ENCODE results near the gene TMEM179B.

DNA sequence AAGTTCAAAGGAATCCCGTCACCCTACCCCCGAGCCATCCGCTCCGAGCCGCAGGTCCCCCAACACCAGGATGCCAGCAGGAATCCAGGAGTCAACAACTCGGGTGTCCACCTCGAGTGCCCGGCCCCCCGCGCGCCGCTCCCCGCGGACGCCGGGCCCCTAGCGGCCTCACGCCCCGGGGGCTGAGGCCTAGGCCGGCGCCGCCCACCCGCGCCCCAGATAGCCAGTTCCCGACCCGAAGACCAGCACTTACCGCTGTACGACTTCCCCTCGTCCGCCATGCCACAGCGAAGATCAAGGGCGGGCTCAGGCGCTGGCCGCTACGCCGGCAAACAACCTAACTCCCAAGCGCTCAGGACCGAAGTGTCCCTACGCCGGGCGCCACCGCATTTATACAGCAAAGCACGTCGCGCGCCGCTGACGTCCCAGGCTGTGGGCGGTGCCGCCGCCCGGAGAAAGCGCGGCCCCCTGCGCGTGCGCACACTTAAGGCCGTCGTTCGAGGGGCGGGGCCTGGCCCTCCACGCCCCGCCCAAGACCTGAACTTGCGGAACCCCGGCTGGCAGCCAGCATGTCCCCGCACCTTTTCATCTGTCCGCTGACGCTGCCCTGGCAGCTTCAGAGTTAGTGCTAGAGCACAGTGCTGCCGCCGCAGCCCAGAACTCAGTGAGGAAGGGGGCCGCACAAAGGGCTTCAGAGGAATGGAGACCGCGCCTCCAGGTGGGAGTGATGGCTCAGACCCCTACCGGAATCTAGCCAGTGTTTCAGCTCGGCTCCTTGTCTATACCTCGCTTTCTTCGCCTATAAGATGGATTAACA lies 18.1 kb downstream of the TMEM179B start, which contains the start of gene NXF1:
- TF ChIP-seq POLR2A (IDR thresholded peaks at IDR 0.05) (peak; percentile 100), EP300 (IDR thresholded peaks at IDR 0.05; ENCODE audit: low read depth) (no peak)

All from transverse colon (tissue), 1 donor.